GM19438 (cell line): ENCODE data around the gene KIF16B.
"Not testable (repeated sequence)": the region's sequence is repeated elsewhere in the genome, so short reads cannot be mapped to it uniquely, and the experiment has no call there.

Experiments used
- ATAC-seq: cut with Tn5 transposase; IDR thresholded peaks from one replicate; pipeline ENCODE4 v1.9.1; 2021; ENCODE audit warnings: low read depth; ENCODE audit not compliant: unreplicated experiment

KIF16B gene

DNA sequence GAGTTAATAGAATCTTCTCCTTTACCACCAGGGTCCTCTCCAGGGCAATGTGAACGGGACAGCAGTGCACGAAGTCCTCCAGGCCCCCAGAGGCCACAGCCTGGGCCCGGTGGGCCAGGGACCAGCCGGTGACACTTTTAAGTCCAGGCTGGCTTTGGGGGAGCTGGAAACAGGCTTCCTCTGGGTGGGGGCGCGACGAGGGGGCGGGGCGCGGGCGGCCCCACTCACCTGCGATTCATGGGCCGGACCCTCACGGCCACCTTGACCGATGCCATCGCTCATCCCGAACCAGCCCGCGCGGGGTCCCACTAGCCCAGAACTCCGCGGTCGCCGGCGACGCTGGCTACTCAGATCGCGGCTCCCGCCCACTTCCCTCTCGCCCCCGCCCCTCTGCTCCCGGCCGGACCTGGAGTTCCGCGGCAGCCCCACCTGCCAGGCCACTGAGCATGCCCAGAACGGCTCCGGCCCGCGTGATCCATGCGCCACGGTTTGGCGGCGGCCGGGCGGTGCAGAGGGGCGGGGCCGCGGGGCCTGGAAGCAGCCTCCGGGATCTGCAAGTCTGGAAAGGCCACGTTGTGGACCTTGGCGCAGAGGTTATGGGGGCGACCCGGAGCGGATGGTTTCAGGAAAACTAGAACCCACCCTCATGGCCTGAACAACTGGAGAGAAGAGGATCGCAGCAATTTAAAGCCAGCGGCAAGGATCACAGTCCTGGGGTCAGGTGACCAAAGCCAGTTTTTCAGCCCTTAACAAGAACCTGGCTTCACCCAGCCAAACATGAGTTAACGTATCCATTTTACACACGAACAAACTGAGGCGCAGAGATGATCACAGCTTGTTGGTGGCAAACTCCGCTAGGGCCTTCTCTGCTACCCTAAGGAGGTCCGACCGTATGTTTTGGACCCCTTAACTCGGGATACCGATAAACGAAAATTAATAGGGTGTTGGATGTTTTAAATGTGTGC lies at the start of gene KIF16B:
Gene KIF16B, minus strand, starts transcription at position 448 of the 965 bp plus-strand sequence. Its CDS starts 173 bp downstream, at position 275.
- ATAC-seq, result peak; percentile 65

DNA sequence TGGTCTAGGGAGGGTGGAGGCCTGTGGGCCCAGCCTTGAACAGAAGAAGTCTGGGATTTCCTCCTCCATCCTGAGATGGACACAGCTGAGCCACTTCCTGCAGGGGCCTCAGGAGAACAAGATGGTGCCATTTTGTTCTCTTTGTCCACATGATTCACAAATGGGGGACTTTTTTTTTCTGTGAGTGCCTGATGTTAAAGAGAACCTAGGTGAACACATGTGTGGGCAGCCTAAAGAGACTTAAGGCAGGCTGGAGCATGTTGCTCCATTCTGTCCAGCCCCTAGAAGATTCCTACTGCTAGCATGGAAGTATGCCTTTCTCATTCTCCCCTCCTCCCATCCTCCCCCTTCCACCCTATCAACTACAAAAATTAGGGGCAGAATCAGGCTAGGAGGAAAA lies 49.3 kb upstream of the KIF16B start:
- ATAC-seq, result no peak

- no peak for ATAC-seq
Measured at GRCh38 chr20:16621435-16622141, 48.3 kb upstream of the KIF16B start.

- ATAC-seq, result no peak
Measured at GRCh38 chr20:16620961-16621360, 47.7 kb upstream of the KIF16B start.

- ATAC-seq, result no peak
Measured at GRCh38 chr20:16619953-16620352, 46.7 kb upstream of the KIF16B start.

- no peak for ATAC-seq
Measured at GRCh38 chr20:16617056-16617455, 43.8 kb upstream of the KIF16B start.

DNA sequence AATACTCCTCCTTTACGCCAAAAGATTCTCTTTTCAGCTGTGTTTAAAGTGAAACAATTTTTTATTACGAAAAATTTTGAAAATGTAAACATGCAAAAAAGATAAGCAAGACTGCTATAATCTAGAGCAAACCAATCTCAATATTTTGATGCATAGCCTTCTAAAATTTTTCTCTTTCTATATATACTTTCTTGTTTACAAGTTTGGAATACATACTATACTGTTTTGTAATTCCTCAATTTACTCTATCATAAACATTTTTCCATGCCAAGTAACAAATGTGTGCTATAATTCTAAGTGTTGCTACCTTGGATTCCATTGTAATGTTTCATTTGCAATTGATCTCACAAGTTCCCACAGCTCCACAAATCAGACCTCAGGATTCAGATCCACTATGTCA lies 43.1 kb upstream of the KIF16B start:
- ATAC-seq, result no peak

DNA sequence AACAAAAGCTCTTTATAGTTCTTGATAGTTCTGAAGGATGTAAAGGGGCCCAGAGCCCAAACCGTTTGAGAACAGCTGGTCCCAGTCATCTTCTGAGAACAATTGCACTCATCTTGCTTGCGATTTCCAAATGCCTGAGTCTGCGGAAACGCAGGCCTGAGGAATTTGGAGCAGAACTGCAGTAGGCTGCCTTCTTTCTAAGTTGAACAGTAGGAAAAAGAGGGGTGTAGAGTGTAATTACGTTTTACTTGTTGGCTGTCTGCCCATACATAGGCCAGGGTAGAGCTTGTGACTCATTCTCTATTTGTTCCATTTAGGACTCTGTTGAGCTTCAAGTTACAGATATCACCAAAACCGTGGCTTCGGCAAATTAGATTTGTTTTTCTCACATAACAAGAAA lies 42.0 kb upstream of the KIF16B start:
- no peak for ATAC-seq

DNA sequence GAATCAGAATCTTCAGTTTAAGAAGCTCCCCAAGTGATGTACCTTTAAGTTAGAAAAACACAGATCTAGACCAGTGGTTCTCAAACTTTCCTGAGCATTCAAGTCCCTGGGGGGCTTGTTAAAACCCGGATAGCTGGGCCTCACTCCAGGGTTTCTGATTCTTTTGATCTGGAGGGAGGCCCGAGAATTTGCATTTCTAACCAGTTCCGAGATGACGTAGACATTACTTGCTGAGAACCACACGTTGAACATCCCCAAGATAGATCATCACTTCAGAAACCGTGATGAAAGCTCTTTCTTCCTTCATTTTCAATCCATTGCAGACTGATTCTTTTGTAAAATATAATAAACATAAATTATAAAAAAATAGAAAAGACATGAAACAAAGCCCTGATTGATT lies 40.7 kb upstream of the KIF16B start:
- no peak for ATAC-seq

- ATAC-seq, result no peak
Measured at GRCh38 chr20:16612706-16613105, 39.5 kb upstream of the KIF16B start.

GRCh38 chr20:16611817-16612216 lies 38.6 kb upstream of the KIF16B start:
- ATAC-seq, result no peak

GRCh38 chr20:16609066-16609465 lies 35.8 kb upstream of the KIF16B start:
- no peak for ATAC-seq

- ATAC-seq, result no peak
Measured at GRCh38 chr20:16608277-16608650, 35.0 kb upstream of the KIF16B start.

DNA sequence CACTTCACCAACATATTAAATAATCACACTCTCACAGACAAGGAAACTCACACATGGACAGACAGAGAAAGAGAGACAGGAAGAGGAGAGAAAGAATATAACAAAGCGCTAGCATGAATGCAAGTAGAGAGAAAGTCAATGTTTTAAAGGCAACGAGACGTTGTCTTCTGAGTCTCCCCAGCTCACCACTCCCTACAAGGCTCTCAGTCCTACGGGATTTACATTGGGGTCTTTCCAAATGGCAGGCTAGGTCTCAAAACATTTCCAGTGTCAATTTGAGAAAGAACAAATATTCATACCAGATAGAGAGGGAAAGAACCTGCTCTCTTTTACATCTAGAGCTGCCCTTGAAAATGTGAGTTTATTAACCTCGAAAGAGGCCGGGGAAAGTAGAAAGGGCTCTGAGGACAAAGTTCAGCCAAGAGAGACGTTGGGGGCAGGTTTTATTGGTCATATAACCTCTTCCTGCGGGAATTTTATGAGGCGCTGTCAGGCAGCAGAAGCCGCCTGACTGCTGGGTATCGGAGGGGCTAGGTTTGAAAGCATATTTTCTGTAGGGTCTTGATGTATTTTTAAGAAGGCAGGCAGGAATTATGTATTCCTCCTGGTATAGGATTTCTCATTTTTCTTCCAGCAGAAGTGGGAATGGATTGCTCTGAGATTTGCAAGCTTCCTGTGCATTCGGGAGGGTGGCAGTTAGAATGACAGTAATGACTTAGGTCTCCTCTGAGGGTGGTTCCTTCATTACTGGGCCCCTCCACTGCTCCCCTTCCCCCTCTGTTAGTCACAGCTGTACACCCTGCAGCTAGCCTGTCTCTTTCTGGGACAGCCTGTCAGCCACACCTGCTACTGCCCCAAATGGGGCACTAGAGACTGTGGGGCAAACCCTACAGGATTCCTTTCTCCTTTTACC lies 34.4 kb upstream of the KIF16B start:
- no peak for ATAC-seq

DNA sequence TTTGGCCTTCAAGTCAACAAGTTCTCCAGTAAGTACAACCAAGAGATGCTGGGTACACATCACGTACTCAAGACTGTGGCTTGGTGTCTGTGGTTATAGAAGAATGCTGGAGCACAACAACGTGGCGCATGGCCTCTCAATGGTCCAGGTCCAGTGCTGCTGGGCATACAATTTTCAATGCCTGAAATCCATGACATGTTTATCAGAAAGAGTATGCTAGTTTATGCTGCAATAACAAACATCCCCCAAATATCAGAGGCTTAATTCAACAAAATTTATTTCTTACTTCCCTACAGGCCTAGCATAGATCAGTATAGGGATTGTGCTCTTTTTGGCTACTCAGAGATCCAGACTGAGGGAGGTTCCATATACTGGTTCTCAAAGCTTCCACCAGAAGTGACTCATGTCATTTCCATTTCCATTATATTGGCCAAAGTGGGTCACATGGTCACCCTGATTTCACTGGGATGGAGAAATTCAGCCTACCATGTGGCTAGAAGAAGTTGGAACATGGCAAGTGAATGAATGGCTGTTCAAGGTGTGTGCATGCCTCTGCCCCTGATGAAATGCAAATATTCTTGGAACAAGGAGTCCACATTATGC lies 33.3 kb upstream of the KIF16B start:
- no peak for ATAC-seq

- ATAC-seq, result no peak
Measured at GRCh38 chr20:16601047-16601446, 27.8 kb upstream of the KIF16B start.

DNA sequence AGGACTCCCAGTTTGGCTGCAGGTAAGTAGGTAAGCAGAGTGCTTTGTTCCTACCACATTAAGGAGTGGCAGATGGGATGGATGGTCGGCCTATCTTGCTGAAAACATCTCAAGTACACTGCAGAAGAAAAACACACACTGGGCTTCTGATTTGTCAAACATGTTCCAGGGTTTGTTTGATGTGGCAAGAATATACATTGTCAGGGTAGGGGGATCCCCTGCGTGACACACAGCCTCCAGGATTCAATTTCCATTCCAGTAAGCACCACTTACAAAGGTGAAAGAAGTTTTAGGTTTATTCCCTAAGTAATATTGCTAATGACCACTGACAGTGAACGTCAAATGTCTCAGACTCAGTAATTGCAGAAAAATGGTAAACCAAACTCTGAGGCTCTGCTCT lies 26.0 kb upstream of the KIF16B start:
- ATAC-seq, result no peak

GRCh38 chr20:16596991-16597390 lies 23.7 kb upstream of the KIF16B start:
- ATAC-seq, result no peak

DNA sequence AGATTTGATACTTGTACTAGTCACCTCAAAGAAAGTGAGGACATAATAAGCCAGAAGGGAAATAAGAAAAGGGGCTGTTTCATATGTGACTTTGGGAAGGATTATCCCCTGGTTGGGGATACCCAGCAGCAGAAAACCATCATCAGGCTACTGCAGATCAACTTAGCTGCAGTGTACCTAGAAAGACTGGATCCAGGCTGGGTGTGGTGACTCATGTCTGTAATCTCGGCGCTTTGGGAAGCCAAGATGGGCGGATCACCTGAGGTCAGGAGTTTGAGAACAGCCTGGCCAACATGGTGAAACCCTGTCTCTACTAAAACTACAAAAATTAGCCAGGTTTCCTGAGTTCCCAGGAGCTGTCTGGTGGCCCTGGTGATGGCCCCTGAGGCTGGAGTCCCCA lies 23.2 kb upstream of the KIF16B start:
- not testable (repeated sequence) for ATAC-seq

- no peak for ATAC-seq
Measured at GRCh38 chr20:16595376-16595775, 22.1 kb upstream of the KIF16B start.
